Choroid plexus epithelial cell (primary cell): ENCODE data around the gene MYO1F.
A peak's percentile ranks its signal among the peaks of the same experiment; 100 is the strongest.

ENCODE experiments used
- DNase-seq: peaks from one replicate; pipeline ENCODE4 v3.0.0-alpha.2; 2010; ENCODE audit warnings: low read depth
- H3K4me3 ChIP-seq: 2 replicates; pipeline ENCODE4 v1.5.1; 2011; ENCODE audit warnings: low read depth, mild to moderate bottlenecking, control low read depth, low read length, moderate library complexity
- CTCF ChIP-seq: conservative IDR thresholded peaks from 2 replicates; pipeline ENCODE4 v1.5.1; 2011; ENCODE audit warnings: low read depth, mild to moderate bottlenecking, control low read depth, inconsistent platforms, low read length, moderate library complexity

The MYO1F gene

GRCh38 chr19:8600816-8601215 is 23.6 kb upstream of the MYO1F start:
- TF ChIP-seq CTCF = no peak
- no peak overlapping the region for H3K4me3 ChIP-seq
- DNase-seq = no peak

GRCh38 chr19:8600064-8600463 is 22.8 kb upstream of the MYO1F start:
- TF ChIP-seq CTCF = no peak
- no peak overlapping the region for H3K4me3 ChIP-seq
- DNase-seq = no peak

- no peak for TF ChIP-seq CTCF
- DNase-seq = no peak
Measured at GRCh38 chr19:8596168-8596567, 18.9 kb upstream of the MYO1F start.

GRCh38 chr19:8595651-8596050 is 18.4 kb upstream of the MYO1F start:
- H3K4me3 ChIP-seq = no peak overlapping the region
- no peak for TF ChIP-seq CTCF
- DNase-seq = no peak

More at GRCh38 chr19:8596168-8596567, 18.9 kb upstream of the MYO1F start:
- no peak overlapping the region for H3K4me3 ChIP-seq

- DNase-seq = peak; percentile 42
- peak; percentile 53 for TF ChIP-seq CTCF
- H3K4me3 ChIP-seq = no peak overlapping the region
Measured at GRCh38 chr19:8593931-8594330, 16.7 kb upstream of the MYO1F start.

- TF ChIP-seq CTCF = no peak
- peak; percentile 99 for DNase-seq
- peak overlapping the region; percentile 47 for H3K4me3 ChIP-seq
Measured at GRCh38 chr19:8592231-8593009, 15.2 kb upstream of the MYO1F start.

- DNase-seq = no peak
- H3K4me3 ChIP-seq = no peak overlapping the region
- no peak for TF ChIP-seq CTCF
Measured at GRCh38 chr19:8589177-8589714, 12.0 kb upstream of the MYO1F start.
